HG03439 (cell line): Measurements from ENCODE around the gene CDC16.
"Not testable (repeated sequence)": the region's sequence is repeated elsewhere in the genome, so short reads cannot be mapped to it uniquely, and the experiment has no call there.

ENCODE experiments used
- ATAC-seq: cut with Tn5 transposase; IDR thresholded peaks from one replicate; pipeline ENCODE4 v1.9.1; 2021; ENCODE audit warnings: mild to moderate bottlenecking, moderate library complexity; ENCODE audit not compliant: unreplicated experiment

The CDC16 gene

GRCh38 chr13:114234645-114235421 lies at the start of gene CDC16:
TSS of gene CDC16 (plus strand) at chr13:114234897. CDS start at chr13:114235085, 188 bp downstream.
- ATAC-seq, result peak; percentile 89

- no peak for ATAC-seq
These were observed 49.3 kb upstream of the CDC16 start for GRCh38 chr13:114185182-114185971.

GRCh38 chr13:114194853-114195252 lies 39.8 kb upstream of the CDC16 start:
- ATAC-seq, result no peak

GRCh38 chr13:114196629-114197028 lies 38.1 kb upstream of the CDC16 start:
- ATAC-seq, result no peak

- no peak for ATAC-seq
These were observed 36.1 kb upstream of the CDC16 start for GRCh38 chr13:114198556-114198955.

- not testable (repeated sequence) for ATAC-seq
These were observed 35.2 kb upstream of the CDC16 start for GRCh38 chr13:114199526-114199925.

GRCh38 chr13:114199954-114200353 lies 34.7 kb upstream of the CDC16 start:
- ATAC-seq, result no peak

- no peak for ATAC-seq
These were observed 34.2 kb upstream of the CDC16 start for GRCh38 chr13:114200399-114200911.

GRCh38 chr13:114202581-114202980 lies 32.1 kb upstream of the CDC16 start:
- no peak for ATAC-seq

- no peak for ATAC-seq
These were observed 31.2 kb upstream of the CDC16 start for GRCh38 chr13:114203536-114203935.

- no peak for ATAC-seq
These were observed 29.8 kb upstream of the CDC16 start for GRCh38 chr13:114204894-114205293.

- no peak for ATAC-seq
These were observed 26.6 kb upstream of the CDC16 start for GRCh38 chr13:114208134-114208533.

GRCh38 chr13:114211446-114212157 lies 23.1 kb upstream of the CDC16 start:
- no peak for ATAC-seq

- no peak for ATAC-seq
These were observed 22.6 kb upstream of the CDC16 start for GRCh38 chr13:114212158-114212495.

- no peak for ATAC-seq
These were observed 20.7 kb upstream of the CDC16 start for GRCh38 chr13:114213980-114214379.

GRCh38 chr13:114219392-114219791 lies 15.3 kb upstream of the CDC16 start:
- no peak for ATAC-seq

GRCh38 chr13:114222461-114222968 lies 12.2 kb upstream of the CDC16 start:
- ATAC-seq, result no peak

GRCh38 chr13:114224201-114224600 lies 10.5 kb upstream of the CDC16 start:
- ATAC-seq, result no peak

GRCh38 chr13:114225610-114226009 lies 9.1 kb upstream of the CDC16 start:
- no peak for ATAC-seq

- no peak for ATAC-seq
These were observed 8.6 kb upstream of the CDC16 start for GRCh38 chr13:114226088-114226487.

GRCh38 chr13:114226699-114227323 lies 7.9 kb upstream of the CDC16 start:
- peak; percentile 86 for ATAC-seq
